ENCODE data around the gene CARM1. TPM values are rescaled to one million over a fixed set of nuclear protein-coding genes. Genes with fewer than 3 reads are reported as not detected.

Gene CARM1
- total and polyA plus RNA-seq, 2 donors from 2014 or later = 21.9 to 41.2 TPM

DNA sequence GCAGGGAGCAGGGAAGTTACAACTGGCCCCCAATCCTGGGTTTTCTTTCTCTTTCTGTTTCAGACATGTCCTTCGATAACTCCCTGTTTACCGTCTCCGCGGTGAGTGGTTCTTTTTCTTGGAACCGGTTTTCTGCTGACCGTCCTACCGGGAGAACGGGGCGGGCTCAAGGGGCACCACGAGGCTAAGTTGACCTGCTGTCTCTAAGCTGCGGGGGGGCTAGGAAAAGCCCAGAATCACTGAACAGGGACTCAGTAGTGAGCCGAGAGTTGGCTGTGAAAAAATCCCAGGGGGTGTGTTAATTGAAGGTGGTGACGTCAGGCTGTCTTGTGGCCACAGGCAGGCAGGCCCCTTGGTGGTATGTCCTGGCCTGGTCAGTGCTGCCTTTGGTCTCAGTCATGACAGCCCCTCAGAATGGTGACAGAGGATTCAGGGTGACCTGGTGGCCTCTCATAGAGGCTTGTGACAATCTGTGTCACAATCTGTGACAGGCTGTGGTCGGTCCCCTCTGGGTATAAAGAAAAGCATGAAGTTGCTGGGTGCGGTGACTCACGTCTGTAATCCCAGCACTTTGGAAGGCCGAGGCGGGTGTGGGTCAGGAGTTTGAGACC lies 8.1 kb upstream of the CARM1 start:
- Histone ChIP-seq H3K4me3 (ENCODE audit: low read length in 3 of 3) (peak overlapping the region in 1 of 3 donors; percentile 41), H3K27ac (ENCODE audit: low read depth in 2 of 2, low read length in 2 of 2) (peak overlapping the region; percentile 40 to 67), H3K9me3 (ENCODE audit: control insufficient read depth in 2 of 3, insufficient read depth in 1 of 3, low read length in 3 of 3) (no peaks in the 10 kb centered on the region), H3K4me1 (ENCODE audit: control insufficient read depth in 2 of 3, insufficient read depth in 2 of 3, low read depth in 1 of 3, low read length in 3 of 3) (peaks cover 0 to 3% (median 2%) of the 10 kb centered on the region in 3 donors), H3K9ac (ENCODE audit: low read length in 3 of 3) (peak overlapping the region in 1 of 3 donors; percentile 65), H3K36me3 (ENCODE audit: control insufficient read depth in 2 of 3, insufficient read depth in 3 of 3, low read length in 3 of 3) (no peaks in the 10 kb centered on the region), H3K27me3 (ENCODE audit: control insufficient read depth, insufficient read depth, low read length) (no peaks in the 10 kb centered on the region)
- intact Hi-C loops (cut with DNase I) = no loop called here
- no peak for TF ChIP-seq CTCF (IDR thresholded peaks at IDR 0.05; ENCODE audit: borderline replicate concordance, extremely low read depth, insufficient read depth)
- DNase-seq = peak in 4 of 5 donors; percentile 44 to 81 (median 68)
- no peak for FAIRE-seq

GRCh38 chr19:10864538-10864899 lies 6.8 kb upstream of the CARM1 start:
- H3K4me3 ChIP-seq (ENCODE audit: low read length in 3 of 3) = no peak overlapping the region
- FAIRE-seq = no peak
- no peaks in the 10 kb centered on the region for H3K9me3 ChIP-seq (ENCODE audit: control insufficient read depth in 2 of 3, insufficient read depth in 1 of 3, low read length in 3 of 3)
- intact Hi-C loops (cut with DNase I) = no loop called here
- H3K36me3 ChIP-seq (ENCODE audit: control insufficient read depth in 2 of 3, insufficient read depth in 3 of 3, low read length in 3 of 3) = no peaks in the 10 kb centered on the region
- peaks cover 0 to 3% (median 2%) of the 10 kb centered on the region in 3 donors for H3K4me1 ChIP-seq (ENCODE audit: control insufficient read depth in 2 of 3, insufficient read depth in 2 of 3, low read depth in 1 of 3, low read length in 3 of 3)
- no peak overlapping the region for H3K9ac ChIP-seq (ENCODE audit: low read length in 3 of 3)
- DNase-seq = peak; percentile 83 to 93 (median 86)
- no peaks in the 10 kb centered on the region for H3K27me3 ChIP-seq (ENCODE audit: control insufficient read depth, insufficient read depth, low read length)
- H3K27ac ChIP-seq (ENCODE audit: low read depth in 2 of 2, low read length in 2 of 2) = no peak overlapping the region
- TF ChIP-seq CTCF (IDR thresholded peaks at IDR 0.05; ENCODE audit: borderline replicate concordance, extremely low read depth, insufficient read depth) = peak; percentile 92

- TF ChIP-seq CTCF (IDR thresholded peaks at IDR 0.05; ENCODE audit: borderline replicate concordance, extremely low read depth, insufficient read depth) = no peak
- H3K9ac ChIP-seq (ENCODE audit: low read length in 3 of 3) = no peak overlapping the region
- no peaks in the 10 kb centered on the region for H3K36me3 ChIP-seq (ENCODE audit: control insufficient read depth in 2 of 3, insufficient read depth in 3 of 3, low read length in 3 of 3)
- H3K9me3 ChIP-seq (ENCODE audit: control insufficient read depth in 2 of 3, insufficient read depth in 1 of 3, low read length in 3 of 3) = no peaks in the 10 kb centered on the region
- no peak overlapping the region for H3K27ac ChIP-seq (ENCODE audit: low read depth in 2 of 2, low read length in 2 of 2)
- H3K4me3 ChIP-seq (ENCODE audit: low read length in 3 of 3) = no peak overlapping the region
- peaks cover 0 to 3% (median 2%) of the 10 kb centered on the region in 3 donors for H3K4me1 ChIP-seq (ENCODE audit: control insufficient read depth in 2 of 3, insufficient read depth in 2 of 3, low read depth in 1 of 3, low read length in 3 of 3)
- FAIRE-seq (no peak), DNase-seq (no peak)
- no peaks in the 10 kb centered on the region for H3K27me3 ChIP-seq (ENCODE audit: control insufficient read depth, insufficient read depth, low read length)
- intact Hi-C loops (cut with DNase I) = no loop called here
These were observed 4.9 kb upstream of the CARM1 start for GRCh38 chr19:10866495-10866894.
